Upper lobe of left lung (tissue), 6 donors: ENCODE measurements around the gene ALB. TPM values are rescaled to one million over a fixed set of nuclear protein-coding genes. Genes with fewer than 3 reads are reported as not detected.

Experiments used
- ATAC-seq, 2 donors: fragments of 200-7000 bp; cut with Tn5 transposase; one replicate each; pipeline ENCODE4 v1.9.1; 2022; ENCODE audit warnings: mild to moderate bottlenecking in 2 of 2, moderate library complexity in 2 of 2; ENCODE audit not compliant: low FRiP score in 2 of 2
- DNase-seq, 2 donors: peaks; one replicate each; pipeline ENCODE4 v3.0.0-alpha.2; 2019 to 2020
- H3K27ac ChIP-seq, 4 donors: fragments of 200-600 bp; sonication (generic); one replicate each; pipeline ENCODE4 v1.5.1; 2016 to 2019
- H3K27me3 ChIP-seq, 4 donors: fragments of 200-600 bp; sonication (generic); one replicate each; pipeline ENCODE4 v1.5.1; 2017 to 2019
- H3K36me3 ChIP-seq, 4 donors: fragments of 200-600 bp; sonication (generic); one replicate each; pipeline ENCODE4 v1.5.1; 2016 to 2019
- H3K4me1 ChIP-seq, 4 donors: fragments of 200-600 bp; sonication (generic); one replicate each; pipeline ENCODE4 v1.5.1; 2018 to 2019
- H3K4me3 ChIP-seq, 4 donors: fragments of 200-600 bp; sonication (generic); one replicate each; pipeline ENCODE4 v1.5.1; 2017 to 2019; ENCODE audit warnings: mild to moderate bottlenecking in 2 of 4, moderate library complexity in 1 of 4
- H3K9me3 ChIP-seq, 4 donors: fragments of 200-600 bp; sonication (generic); one replicate each; pipeline ENCODE4 v1.5.1; 2018 to 2019
- EP300 ChIP-seq, 4 donors: sonication (generic); formaldehyde crosslinking; IDR thresholded peaks; one replicate each; pipeline ENCODE4 v1.5.1; 2017; ENCODE audit warnings: antibody characterized with exemption in 4 of 4, control low read depth in 2 of 4
- POLR2A ChIP-seq, 4 donors: fragments of 450-650 bp; IDR thresholded peaks; one replicate each; pipeline ENCODE4 v1.5.1; 2016 to 2017; ENCODE audit warnings: antibody characterized with exemption in 4 of 4, mild to moderate bottlenecking in 2 of 4
- POLR2AphosphoS5 ChIP-seq, 2 donors: sonication (generic); formaldehyde crosslinking; IDR thresholded peaks; one replicate each; pipeline ENCODE4 v1.5.1; 2017; ENCODE audit warnings: antibody characterized with exemption in 2 of 2
- WGBS, 2 donors: methylation state at CpG; one replicate each; pipeline ENCODE4 v1.1.5; 2017 to 2018; 5-methylcytosine and 5-hydroxymethylcytosine counted together
- total RNA-seq, 6 donors: library from RNA; depleted of rRNA in 4 of 6; stranded (reverse); fragments of >200 nt in 4 of 6; gene quantifications; one replicate each; pipeline versions ENCODE4 v1.1.0 to v1.2.1, GENCODE V29; 2016 to 2021
- TF ChIP-seq, protein P1 (sequence below), 6 experiments: fragments of 450-650 bp in 4 of 6; fragments of 200-600 bp in 2 of 6; sonication (generic) in 2 of 6; IDR thresholded peaks; one replicate each; pipeline ENCODE4 v1.5.1; 2016 to 2019; ENCODE audit warnings: antibody characterized with exemption in 6 of 6
- donor health status: DM: no; HTN: no; CAD: no; lungs with moderate emphysema.
- donor health status: DM: no; HTN: yes; CAD: no; lungs with severe emphysema.

The ALB gene
- total RNA-seq, 6 donors from 2014 or later, result 0.30 to 44.5 (median 13.7) TPM; not detected in 2

- Histone ChIP-seq H3K9me3 (no peaks in the 10 kb centered on the region), H3K4me3 (no peak overlapping the region), H3K27me3 (no peaks in the 10 kb centered on the region), H3K4me1 (no peaks in the 10 kb centered on the region), H3K36me3 (no peaks in the 10 kb centered on the region), H3K27ac (no peak overlapping the region)
- WGBS, 2 donors, result 44 to 48% methylated on average over 2 of the region's 2 CpGs
- TF ChIP-seq POLR2A (IDR thresholded peaks at IDR 0.05), result no peak
- no peak for TF ChIP-seq POLR2AphosphoS5 (IDR thresholded peaks at IDR 0.05)
- TF ChIP-seq EP300 (IDR thresholded peaks at IDR 0.05), result no peak
- TF ChIP-seq, protein P1, sequence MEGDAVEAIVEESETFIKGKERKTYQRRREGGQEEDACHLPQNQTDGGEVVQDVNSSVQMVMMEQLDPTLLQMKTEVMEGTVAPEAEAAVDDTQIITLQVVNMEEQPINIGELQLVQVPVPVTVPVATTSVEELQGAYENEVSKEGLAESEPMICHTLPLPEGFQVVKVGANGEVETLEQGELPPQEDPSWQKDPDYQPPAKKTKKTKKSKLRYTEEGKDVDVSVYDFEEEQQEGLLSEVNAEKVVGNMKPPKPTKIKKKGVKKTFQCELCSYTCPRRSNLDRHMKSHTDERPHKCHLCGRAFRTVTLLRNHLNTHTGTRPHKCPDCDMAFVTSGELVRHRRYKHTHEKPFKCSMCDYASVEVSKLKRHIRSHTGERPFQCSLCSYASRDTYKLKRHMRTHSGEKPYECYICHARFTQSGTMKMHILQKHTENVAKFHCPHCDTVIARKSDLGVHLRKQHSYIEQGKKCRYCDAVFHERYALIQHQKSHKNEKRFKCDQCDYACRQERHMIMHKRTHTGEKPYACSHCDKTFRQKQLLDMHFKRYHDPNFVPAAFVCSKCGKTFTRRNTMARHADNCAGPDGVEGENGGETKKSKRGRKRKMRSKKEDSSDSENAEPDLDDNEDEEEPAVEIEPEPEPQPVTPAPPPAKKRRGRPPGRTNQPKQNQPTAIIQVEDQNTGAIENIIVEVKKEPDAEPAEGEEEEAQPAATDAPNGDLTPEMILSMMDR (IDR thresholded peaks at IDR 0.05), result no peak
- DNase-seq (no peak), ATAC-seq (no peak)
Measured at GRCh38 chr4:73429826-73430587, 25.9 kb downstream of the ALB start.

GRCh38 chr4:73431813-73432168, 27.7 kb downstream of the ALB start:
- no peak overlapping the region for H3K4me3 ChIP-seq
- H3K27me3 ChIP-seq, result no peaks in the 10 kb centered on the region
- H3K27ac ChIP-seq, result no peak overlapping the region
- ATAC-seq, result no peak
- no peak for TF ChIP-seq POLR2A (IDR thresholded peaks at IDR 0.05)
- no peak for TF ChIP-seq POLR2AphosphoS5 (IDR thresholded peaks at IDR 0.05)
- no peak for TF ChIP-seq EP300 (IDR thresholded peaks at IDR 0.05)
- 65 to 67% methylated on average over 1 of the region's 1 CpG for WGBS, 2 donors
- H3K36me3 ChIP-seq, result no peaks in the 10 kb centered on the region
- H3K4me1 ChIP-seq, result no peaks in the 10 kb centered on the region
- no peak for DNase-seq
- H3K9me3 ChIP-seq, result no peaks in the 10 kb centered on the region

- no peak overlapping the region for H3K27ac ChIP-seq
- 55 to 66% methylated on average over 5 of the region's 5 CpGs for WGBS, 2 donors
- H3K36me3 ChIP-seq, result no peaks in the 10 kb centered on the region
- no peak for ATAC-seq
- TF ChIP-seq EP300 (IDR thresholded peaks at IDR 0.05) (no peak), POLR2A (IDR thresholded peaks at IDR 0.05) (no peak), POLR2AphosphoS5 (IDR thresholded peaks at IDR 0.05) (no peak)
- TF ChIP-seq, protein P1 (IDR thresholded peaks at IDR 0.05), result no peak
- no peak for DNase-seq
- no peaks in the 10 kb centered on the region for H3K27me3 ChIP-seq
- no peak overlapping the region for H3K4me3 ChIP-seq
- no peaks in the 10 kb centered on the region for H3K9me3 ChIP-seq
- H3K4me1 ChIP-seq, result no peaks in the 10 kb centered on the region
Measured at GRCh38 chr4:73432169-73433000, 28.3 kb downstream of the ALB start.

DNA sequence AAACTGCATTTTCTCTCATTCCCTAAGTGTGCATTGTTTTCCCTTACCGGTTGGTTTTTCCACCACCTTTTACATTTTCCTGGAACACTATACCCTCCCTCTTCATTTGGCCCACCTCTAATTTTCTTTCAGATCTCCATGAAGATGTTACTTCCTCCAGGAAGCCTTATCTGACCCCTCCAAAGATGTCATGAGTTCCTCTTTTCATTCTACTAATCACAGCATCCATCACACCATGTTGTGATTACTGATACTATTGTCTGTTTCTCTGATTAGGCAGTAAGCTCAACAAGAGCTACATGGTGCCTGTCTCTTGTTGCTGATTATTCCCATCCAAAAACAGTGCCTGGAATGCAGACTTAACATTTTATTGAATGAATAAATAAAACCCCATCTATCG, 29.1 kb downstream of the ALB start:
- Histone ChIP-seq H3K4me1 (no peaks in the 10 kb centered on the region), H3K27ac (no peak overlapping the region), H3K27me3 (no peaks in the 10 kb centered on the region), H3K36me3 (no peaks in the 10 kb centered on the region), H3K4me3 (no peak overlapping the region), H3K9me3 (no peaks in the 10 kb centered on the region)
- no peak for TF ChIP-seq POLR2A (IDR thresholded peaks at IDR 0.05)
- no peak for TF ChIP-seq POLR2AphosphoS5 (IDR thresholded peaks at IDR 0.05)
- no peak for TF ChIP-seq EP300 (IDR thresholded peaks at IDR 0.05)
- TF ChIP-seq, protein P1 (IDR thresholded peaks at IDR 0.05), result no peak
- ATAC-seq, result no peak
- 63 to 65% methylated on average over 2 of the region's 2 CpGs for WGBS, 2 donors
- no peak for DNase-seq

GRCh38 chr4:73434311-73434710, 30.2 kb downstream of the ALB start:
- no peak for ATAC-seq
- H3K4me3 ChIP-seq, result no peak overlapping the region

More at GRCh38 chr4:73434311-73434710, 30.2 kb downstream of the ALB start:
- 51 to 58% methylated on average over 3 of the region's 3 CpGs for WGBS, 2 donors
- Histone ChIP-seq H3K36me3 (no peaks in the 10 kb centered on the region), H3K27ac (no peak overlapping the region), H3K9me3 (no peaks in the 10 kb centered on the region), H3K4me1 (no peaks in the 10 kb centered on the region), H3K27me3 (no peaks in the 10 kb centered on the region)
- TF ChIP-seq POLR2AphosphoS5 (IDR thresholded peaks at IDR 0.05), result no peak
- TF ChIP-seq, protein P1 (IDR thresholded peaks at IDR 0.05), result peak in 3 of 6 experiments; percentile 13 to 29 (median 22)
- no peak for DNase-seq
